Stimulated activated naive CD8-positive, alpha-beta T cell treated with anti-CD3 and anti-CD28 coated beads, Interleukin-15, Interleukin-2, amounts not matched to agents 100 ng/mL and 50 ng/mL, for 24 hours (primary cell): ENCODE results near the gene MOV10.
"Not testable (repeated sequence)": the region's sequence is repeated elsewhere in the genome, so short reads cannot be mapped to it uniquely, and the experiment has no call there.

ENCODE experiments used
- H3K27ac Mint-ChIP-seq: one replicate; pipeline ENCODE4 v1.8.0; 2021; ENCODE audit warnings: mild to moderate bottlenecking, mixed read lengths
- H3K27me3 Mint-ChIP-seq: one replicate; pipeline ENCODE4 v1.8.0; 2021; ENCODE audit warnings: mixed read lengths
- H3K36me3 Mint-ChIP-seq: one replicate; pipeline ENCODE4 v1.8.0; 2021; ENCODE audit warnings: low read depth, mixed read lengths
- H3K4me1 Mint-ChIP-seq: one replicate; pipeline ENCODE4 v1.8.0; 2021; ENCODE audit warnings: low read depth, mixed read lengths
- H3K4me3 Mint-ChIP-seq: one replicate; pipeline ENCODE4 v1.8.0; 2021; ENCODE audit warnings: mild to moderate bottlenecking, mixed read lengths
- H3K9me3 Mint-ChIP-seq: one replicate; pipeline ENCODE4 v1.8.0; 2021; ENCODE audit warnings: mixed read lengths

MOV10 gene

DNA sequence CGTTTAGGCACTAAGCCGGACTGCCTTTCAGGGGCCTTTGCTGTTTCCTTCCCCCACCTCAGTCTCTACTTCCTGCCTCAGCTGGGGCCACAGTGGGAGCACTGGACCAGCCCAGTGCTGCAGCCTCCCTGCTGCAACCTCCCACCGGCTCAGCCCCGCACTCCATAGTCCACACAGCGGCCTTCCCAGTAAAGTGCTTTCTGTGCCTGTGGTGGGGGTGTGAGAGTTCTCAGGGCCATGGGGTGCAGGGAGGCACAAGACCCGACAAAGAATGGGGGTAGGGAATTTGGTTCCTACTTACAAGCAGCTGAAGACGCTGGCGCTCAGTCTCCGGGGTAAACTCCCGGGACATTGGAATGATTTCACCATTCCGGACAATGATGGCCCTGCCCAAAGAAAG, 37.2 kb downstream of the MOV10 start:
- no peak overlapping the region for H3K4me3 Mint-ChIP-seq
- H3K27me3 Mint-ChIP-seq, result peaks cover 24% of the 10 kb centered on the region
- no peaks in the 10 kb centered on the region for H3K9me3 Mint-ChIP-seq
- no peaks in the 10 kb centered on the region for H3K36me3 Mint-ChIP-seq
- peaks cover 39% of the 10 kb centered on the region for H3K4me1 Mint-ChIP-seq
- no peak overlapping the region for H3K27ac Mint-ChIP-seq

DNA sequence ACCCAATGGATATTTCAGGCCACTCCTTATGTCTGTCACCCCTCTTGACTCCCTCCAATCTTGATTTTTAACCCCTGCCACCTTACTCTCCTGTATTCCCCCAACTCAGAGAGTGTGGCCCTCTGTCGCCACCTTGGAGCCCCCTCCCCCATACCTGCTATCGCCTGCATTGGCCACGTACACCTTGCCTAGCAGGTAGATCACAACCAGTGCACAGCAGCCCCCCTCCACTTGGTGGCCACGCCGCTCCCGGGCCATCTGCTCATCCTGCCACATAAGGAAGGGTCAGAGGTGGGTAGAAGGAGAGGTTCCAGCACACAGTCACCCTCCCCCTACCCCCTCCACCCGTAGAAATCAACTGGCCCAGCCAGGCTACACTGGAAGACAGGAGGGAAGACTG, 37.7 kb downstream of the MOV10 start:
- no peaks in the 10 kb centered on the region for H3K9me3 Mint-ChIP-seq
- peaks cover 44% of the 10 kb centered on the region for H3K4me1 Mint-ChIP-seq
- H3K27ac Mint-ChIP-seq, result no peak overlapping the region
- H3K27me3 Mint-ChIP-seq, result peaks cover 24% of the 10 kb centered on the region
- H3K4me3 Mint-ChIP-seq, result no peak overlapping the region
- H3K36me3 Mint-ChIP-seq, result no peaks in the 10 kb centered on the region

DNA sequence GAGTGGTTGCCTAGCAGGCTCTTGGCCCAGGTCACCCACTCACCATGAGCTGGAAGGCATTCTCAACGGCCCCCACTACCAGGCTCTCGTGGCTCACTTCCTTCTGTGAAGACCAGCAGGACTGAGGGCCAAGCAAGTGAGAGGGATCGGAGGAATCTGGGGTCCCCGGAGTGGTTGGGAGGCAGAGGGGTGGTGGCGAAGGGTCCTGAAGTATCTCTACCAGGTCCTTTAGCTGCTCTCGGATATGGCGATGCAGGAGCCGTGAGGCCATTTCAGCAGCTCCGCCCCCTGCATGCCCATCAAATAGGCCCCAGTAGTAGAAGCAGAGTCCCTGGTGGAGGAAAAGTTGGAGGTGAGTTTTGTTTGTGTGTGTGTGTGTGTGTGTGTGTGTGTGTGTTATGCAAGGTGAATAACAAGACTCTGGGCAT, 38.3 kb downstream of the MOV10 start:
- Mint-ChIP-seq H3K4me1 (peaks cover 46% of the 10 kb centered on the region), H3K4me3 (no peak overlapping the region), H3K9me3 (no peaks in the 10 kb centered on the region), H3K36me3 (no peaks in the 10 kb centered on the region), H3K27me3 (peaks cover 22% of the 10 kb centered on the region), H3K27ac (no peak overlapping the region)

DNA sequence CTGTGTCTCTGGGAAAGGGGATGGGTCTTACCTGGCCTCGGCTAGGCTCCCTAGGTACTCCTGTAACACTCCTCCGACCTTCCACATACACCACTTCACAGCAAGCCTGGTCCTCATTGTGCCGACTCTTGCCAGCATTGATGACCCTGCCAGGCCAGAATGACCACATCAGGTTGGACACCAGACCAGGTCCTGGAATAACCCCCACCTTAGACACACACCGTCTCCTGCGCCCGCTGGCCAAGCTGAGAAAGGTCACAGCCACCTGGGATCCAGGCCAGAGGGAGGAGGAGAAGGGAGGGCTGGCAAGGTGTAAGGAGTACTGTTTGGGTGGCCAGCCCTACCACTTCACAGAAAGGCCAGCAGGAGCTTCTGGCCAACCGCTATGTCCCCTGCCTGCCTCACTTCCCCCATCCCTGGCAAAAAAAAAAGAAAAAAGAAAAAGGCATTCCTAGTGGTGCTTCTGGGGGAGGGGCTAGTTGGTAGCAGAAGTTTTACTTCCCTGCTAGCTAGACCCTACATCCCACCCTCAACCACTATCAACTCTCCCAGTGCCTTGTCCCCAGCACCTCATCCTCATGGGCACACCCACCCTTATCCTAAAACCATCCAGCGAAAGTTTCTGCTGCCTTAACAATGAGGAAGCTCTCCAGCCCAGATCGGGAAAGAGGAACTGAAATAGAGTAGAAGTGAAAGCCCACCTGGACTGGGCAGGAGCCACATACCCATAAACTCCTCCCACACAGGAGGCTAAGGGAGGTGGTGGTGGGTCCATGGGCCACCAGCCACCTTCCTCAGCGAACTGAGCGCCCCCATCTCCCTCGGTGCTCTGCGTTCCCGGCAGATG, 39.2 kb downstream of the MOV10 start:
- Mint-ChIP-seq H3K36me3 (no peaks in the 10 kb centered on the region), H3K27ac (no peak overlapping the region), H3K4me3 (peak overlapping the region; percentile 27), H3K9me3 (no peaks in the 10 kb centered on the region), H3K27me3 (peaks cover 12% of the 10 kb centered on the region), H3K4me1 (peaks cover 44% of the 10 kb centered on the region)

DNA sequence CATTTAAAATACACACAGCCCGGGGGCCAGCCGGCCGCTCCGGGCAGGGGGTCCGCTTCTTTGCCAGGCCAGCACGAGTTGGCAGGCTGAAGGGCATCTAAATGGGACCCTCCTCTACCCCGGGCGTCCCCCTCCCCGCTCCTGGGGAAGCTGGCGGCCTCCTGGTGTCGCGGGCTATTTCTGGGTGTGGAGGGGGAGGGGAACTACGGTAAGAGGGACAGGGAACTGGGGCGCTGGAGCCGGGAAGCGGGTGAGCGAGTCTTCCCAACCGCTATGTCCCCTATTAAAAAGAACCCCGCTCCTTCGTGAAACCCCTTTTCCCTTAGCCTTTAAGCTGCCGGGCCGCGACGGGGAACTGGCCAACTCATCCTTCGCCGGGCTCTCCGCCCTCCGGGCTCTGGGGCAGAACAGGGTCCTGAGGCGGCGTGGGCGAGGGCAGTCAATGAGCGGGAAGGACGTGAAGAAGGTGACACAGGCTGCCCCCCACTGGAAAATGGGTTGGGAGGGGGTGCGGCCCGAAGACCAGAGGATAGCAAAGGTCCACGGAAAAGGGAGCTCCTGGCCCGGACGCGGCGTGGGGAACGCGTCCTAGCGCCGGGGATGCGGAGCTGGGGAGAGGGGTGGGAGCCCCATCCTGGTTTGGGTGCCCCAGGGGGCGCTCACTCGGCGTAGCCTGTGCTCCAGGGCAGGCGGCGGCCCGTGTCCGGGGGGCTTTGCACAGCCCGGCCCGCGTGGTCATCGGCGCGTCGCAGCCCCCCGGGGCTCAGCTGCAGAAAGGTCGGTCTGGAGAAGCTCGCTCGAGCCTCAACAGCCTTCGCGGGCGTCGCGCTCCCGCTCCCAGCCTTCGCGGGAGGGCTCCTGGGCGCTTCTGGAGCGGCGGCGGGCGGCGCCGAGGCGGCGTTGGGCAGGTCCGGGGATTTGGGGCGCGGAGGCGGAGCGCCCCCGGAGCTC, 40.1 kb downstream of the MOV10 start:
- Mint-ChIP-seq H3K36me3 (no peaks in the 10 kb centered on the region), H3K4me1 (peaks cover 43% of the 10 kb centered on the region), H3K27ac (no peak overlapping the region), H3K27me3 (peaks cover 17% of the 10 kb centered on the region), H3K9me3 (no peaks in the 10 kb centered on the region), H3K4me3 (peak overlapping the region; percentile 74)

DNA sequence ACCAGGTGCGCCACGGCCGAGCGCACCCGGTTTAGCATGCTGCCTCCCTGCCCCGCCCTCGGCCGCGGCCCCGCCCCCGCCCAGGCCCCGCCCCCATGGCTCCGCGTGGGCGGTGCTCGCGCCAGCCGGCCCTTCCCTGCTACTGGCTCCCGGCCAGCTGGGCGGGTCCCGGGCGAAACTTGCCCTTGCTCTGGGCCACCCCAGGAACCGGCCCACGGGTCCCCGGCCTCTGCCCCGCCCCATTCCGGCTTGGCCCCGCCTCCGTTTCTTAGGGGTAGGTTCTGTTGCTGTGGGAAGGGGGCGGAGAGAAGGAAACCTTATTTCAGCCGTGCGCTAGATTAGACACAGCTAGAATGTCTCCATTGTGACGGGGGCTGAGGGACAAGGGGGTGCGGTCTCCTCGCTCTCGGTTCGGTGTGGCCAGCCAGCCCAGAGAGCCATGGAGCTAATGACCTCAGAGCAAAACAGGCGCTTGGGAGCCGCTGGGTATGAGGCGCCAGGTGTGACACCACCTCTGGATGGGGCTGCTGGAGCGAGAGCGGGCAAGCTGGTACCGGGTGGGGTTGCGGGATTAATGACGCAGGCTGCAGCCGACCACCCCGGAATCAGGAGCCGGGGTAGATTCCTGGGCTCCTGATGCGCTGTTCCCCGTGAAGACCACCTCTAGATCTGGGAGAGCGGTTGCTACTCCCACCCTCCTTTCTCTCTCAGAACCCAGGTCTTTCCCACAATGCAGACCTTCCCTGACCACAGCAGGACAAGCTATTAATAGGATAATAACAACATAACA, 41.0 kb downstream of the MOV10 start, which contains the start of gene PPM1J:
Gene PPM1J, minus strand, starts transcription at position 69 of the 790 bp plus-strand sequence. Its CDS starts 31 bp downstream, at position 38.
- peaks cover 24% of the 10 kb centered on the region for H3K27me3 Mint-ChIP-seq
- no peaks in the 10 kb centered on the region for H3K36me3 Mint-ChIP-seq
- H3K4me3 Mint-ChIP-seq, result peak within 1 kb of the TSS; percentile 79
- H3K9me3 Mint-ChIP-seq, result no peaks in the 10 kb centered on the region
- H3K27ac Mint-ChIP-seq, result no peak within 1 kb of the TSS
- H3K4me1 Mint-ChIP-seq, result peaks cover 38% of the 10 kb centered on the region

DNA sequence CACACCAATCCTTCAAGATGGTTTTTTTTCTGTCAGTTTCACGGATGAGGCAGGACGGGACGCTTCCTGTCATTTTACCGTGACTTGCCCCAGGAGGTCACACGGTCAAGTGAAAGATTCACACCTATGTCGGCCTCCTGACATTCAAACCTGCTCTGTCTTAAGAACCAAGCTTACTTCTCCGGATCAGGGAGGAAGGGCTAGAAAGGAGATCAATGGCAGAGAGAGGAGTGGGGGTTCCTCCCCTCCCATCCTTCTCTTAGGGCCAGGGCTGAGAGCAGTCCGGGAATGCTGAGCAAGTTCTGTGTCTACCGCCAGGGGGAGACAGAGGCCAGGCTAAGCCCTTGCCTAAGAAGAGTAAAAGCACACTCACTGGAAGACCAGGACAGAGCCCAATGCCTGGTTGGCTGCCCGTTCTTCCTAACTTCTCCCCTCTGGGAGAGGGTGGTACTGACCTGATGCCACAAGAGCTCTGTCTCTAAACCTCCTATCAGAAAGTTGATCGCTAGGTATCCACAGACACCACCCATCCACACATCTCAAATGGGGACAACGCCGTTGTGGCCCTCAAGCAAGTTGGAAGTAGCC, 41.8 kb downstream of the MOV10 start:
- H3K4me1 Mint-ChIP-seq, result peaks cover 38% of the 10 kb centered on the region
- H3K27ac Mint-ChIP-seq, result no peak overlapping the region
- H3K9me3 Mint-ChIP-seq, result no peaks in the 10 kb centered on the region

DNA sequence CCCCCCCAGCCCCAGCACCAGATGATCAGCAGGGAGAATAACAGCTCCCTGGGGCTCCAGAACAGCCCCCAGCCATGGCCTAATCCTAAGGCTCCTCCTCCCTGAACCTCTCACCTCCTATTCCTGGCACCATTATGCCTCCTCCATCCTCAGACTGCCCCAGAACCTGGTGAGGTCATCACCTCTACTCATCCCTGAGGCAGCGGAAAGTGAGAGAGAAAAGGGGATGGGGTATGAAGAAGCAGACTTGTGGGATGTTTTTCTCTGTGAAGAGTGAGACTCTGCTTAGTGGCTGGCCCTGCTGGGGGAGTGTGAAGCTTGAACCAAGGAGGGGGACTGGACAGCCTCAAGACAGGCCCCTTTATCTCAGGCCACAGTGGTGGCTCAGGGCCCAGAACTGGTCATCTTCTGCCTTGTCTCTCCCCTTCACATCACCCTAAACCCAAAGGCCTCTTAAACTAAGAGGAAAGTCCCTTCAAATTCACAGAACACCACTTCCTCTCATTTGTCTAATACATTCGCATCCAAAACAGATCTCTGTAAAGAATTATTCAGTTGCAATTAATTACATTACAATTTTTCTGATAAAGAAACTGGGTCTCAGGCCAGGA, 42.9 kb downstream of the MOV10 start:
- Mint-ChIP-seq H3K36me3 (no peaks in the 10 kb centered on the region), H3K9me3 (no peaks in the 10 kb centered on the region), H3K27me3 (peaks cover 31% of the 10 kb centered on the region), H3K27ac (peak overlapping the region; percentile 23), H3K4me3 (no peak overlapping the region), H3K4me1 (peaks cover 39% of the 10 kb centered on the region)

More for the DNA sequence above, 41.8 kb downstream of the MOV10 start:
- Mint-ChIP-seq H3K27me3 (peaks cover 24% of the 10 kb centered on the region), H3K4me3 (peak overlapping the region; percentile 79), H3K36me3 (no peaks in the 10 kb centered on the region)

DNA sequence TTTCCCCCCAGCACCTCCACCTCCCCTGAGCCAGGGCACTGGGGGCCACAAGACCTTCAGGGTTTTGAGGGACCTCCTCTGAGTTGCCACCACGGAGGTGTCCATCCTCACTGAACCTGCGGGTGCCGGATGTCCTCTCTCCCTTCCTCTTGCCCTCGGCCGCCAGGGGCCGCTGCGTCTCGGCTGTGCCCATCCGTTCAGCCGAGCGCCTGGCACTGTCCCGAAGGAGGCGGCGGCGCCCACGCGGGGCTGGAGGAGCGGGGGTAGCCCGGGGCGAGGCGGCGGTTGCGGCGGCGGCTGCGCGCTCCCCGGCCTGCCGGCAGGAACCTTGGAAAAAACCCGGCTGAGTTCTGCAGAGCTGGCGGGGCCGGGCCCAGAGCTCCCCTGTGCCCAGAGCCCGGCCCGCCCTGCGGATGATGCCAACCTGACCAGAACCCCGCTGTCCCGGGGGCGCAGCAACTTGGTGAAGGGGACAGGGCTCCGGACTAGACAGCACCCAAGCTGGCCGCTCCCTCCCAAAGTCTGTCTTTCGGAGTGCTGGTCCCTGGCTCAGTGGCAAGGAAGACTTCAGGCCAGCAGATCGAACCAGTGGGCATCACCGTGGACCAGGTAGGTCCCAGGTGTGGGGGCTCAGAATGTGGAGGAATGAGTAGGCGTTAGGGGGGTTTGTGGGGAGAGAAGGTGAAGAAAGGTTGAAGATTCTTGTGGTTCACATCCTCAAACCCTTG, 44.4 kb downstream of the MOV10 start:
- Mint-ChIP-seq H3K9me3 (no peaks in the 10 kb centered on the region), H3K27me3 (peaks cover 27% of the 10 kb centered on the region), H3K4me3 (no peak overlapping the region), H3K27ac (no peak overlapping the region), H3K4me1 (peaks cover 46% of the 10 kb centered on the region), H3K36me3 (no peaks in the 10 kb centered on the region)

DNA sequence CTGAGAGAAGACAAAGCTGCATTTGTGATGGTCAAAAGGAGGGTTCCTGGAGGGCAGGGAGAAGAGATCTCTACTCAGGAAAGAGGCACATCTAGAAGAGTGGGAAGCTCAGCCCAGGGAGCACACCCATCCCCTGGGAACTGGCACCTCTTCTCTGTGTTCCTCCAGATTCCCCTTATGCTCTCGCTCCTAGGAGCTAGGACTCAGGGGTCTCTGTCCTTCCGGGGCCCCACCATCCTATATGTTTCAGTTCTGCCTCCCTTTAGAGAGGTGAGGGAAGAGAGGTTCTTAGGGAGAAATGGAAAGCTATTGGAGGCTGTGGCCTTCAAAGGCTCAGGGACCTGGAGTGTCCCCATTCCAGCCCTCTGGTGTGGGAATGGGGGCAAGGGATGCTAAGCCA, 45.2 kb downstream of the MOV10 start:
- no peak overlapping the region for H3K27ac Mint-ChIP-seq
- H3K4me3 Mint-ChIP-seq, result no peak overlapping the region
- no peaks in the 10 kb centered on the region for H3K9me3 Mint-ChIP-seq
- no peaks in the 10 kb centered on the region for H3K36me3 Mint-ChIP-seq
- peaks cover 37% of the 10 kb centered on the region for H3K4me1 Mint-ChIP-seq
- H3K27me3 Mint-ChIP-seq, result peaks cover 24% of the 10 kb centered on the region

DNA sequence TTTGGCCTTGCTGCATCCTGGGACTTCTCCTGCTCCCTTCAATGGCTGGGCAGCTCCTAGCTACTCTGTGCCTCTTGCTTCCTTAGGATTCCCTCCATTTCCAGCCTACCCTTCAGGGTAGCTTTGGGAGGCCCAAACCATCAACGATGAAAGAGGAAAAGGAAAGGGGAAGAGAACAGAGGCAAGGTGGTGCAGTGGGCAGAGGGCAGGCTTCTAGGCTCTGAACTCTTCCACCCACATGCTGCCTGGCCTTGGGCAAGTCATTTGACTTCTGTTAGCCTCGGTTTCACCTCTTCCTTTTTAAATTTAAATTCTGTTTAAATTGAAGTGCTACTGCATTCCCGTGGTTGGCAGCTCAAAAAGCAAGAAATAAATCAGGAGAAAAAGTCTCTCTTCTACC, 46.3 kb downstream of the MOV10 start:
- Mint-ChIP-seq H3K9me3 (no peaks in the 10 kb centered on the region), H3K27me3 (peaks cover 24% of the 10 kb centered on the region), H3K36me3 (no peaks in the 10 kb centered on the region), H3K27ac (no peak overlapping the region), H3K4me1 (peaks cover 33% of the 10 kb centered on the region), H3K4me3 (no peak overlapping the region)

DNA sequence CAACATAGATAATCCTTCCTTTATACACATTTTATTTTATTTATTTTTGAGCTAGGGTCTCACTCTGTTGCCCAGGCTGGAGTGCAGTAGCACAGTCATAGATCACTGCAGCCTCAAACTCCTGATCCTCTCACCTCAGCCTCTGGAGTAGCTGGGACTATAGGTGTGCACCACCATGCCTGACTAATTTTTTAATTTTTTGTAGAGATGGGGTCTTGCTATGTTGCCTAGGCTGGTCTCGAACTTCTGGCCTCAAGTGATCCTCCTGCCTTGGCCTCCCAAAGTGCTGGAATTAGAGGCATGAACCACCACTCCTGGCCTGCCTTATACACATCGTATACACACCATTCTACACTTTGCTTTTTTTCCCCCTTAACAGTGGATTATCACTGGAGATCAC, 46.8 kb downstream of the MOV10 start:
- H3K36me3 Mint-ChIP-seq, H3K9me3 Mint-ChIP-seq, H3K4me3 Mint-ChIP-seq, H3K27ac Mint-ChIP-seq: not testable (repeated sequence)
- Mint-ChIP-seq H3K27me3 (peaks cover 24% of the 10 kb centered on the region), H3K4me1 (peaks cover 28% of the 10 kb centered on the region)

DNA sequence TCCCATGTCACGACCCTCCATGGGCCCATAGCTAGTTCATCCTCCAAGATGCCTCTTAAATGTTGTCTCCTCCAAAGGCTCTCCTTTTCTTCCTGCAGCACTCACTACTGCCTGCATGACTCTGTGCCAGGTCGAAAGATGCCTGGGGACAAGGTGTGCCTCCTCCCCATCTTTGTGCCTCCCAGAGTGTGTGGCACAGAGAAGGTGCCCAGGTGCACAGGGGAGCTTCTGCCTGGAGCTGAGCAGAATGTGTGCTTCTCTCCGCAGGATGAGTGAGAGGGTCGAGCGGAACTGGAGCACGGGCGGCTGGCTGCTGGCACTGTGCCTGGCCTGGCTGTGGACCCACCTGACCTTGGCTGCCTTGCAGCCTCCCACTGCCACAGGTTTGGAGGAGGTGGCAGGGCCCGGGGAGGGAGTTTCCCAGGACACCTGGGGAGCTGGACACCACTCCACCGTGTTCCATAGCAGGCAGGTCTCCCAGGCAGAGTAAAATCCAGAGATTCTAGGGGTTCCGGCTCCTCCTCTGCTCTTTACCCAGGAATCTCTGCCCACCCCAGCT, 47.6 kb downstream of the MOV10 start:
- Mint-ChIP-seq H3K27ac (no peak overlapping the region), H3K36me3 (no peaks in the 10 kb centered on the region), H3K4me3 (no peak overlapping the region), H3K9me3 (no peaks in the 10 kb centered on the region), H3K27me3 (peaks cover 24% of the 10 kb centered on the region), H3K4me1 (peaks cover 22% of the 10 kb centered on the region)
